ENCODE results near the gene IL4I1.

- TF ChIP-seq CTCF (IDR thresholded peaks at IDR 0.05): no peak
- TF ChIP-seq POLR2A (IDR thresholded peaks at IDR 0.05): no peak
- no peak for TF ChIP-seq POLR2AphosphoS5 (IDR thresholded peaks at IDR 0.05)
These were observed 43.2 kb upstream of the IL4I1 start for GRCh38 chr19:49939721-49940481.
